Measurements from ENCODE around the gene HOGA1. TPM values are rescaled to one million over a fixed set of nuclear protein-coding genes. Genes with fewer than 3 reads are reported as not detected.

HOGA1 gene
- polyA plus RNA-seq, 1 of the 3 experiments (the other 2 are of a cell fraction), result 2.9 TPM

- no peaks in the 10 kb centered on the region for H3K27me3 ChIP-seq (ENCODE audit: insufficient read depth)
- no peak overlapping the region for H3K4me3 ChIP-seq (ENCODE audit: low read depth in 2 of 2, low read length in 1 of 2)
- no peaks in the 10 kb centered on the region for H3K9me3 ChIP-seq
- H3K4me2 ChIP-seq, result no peak overlapping the region
- ChIA-PET POLR2A (no interaction called here), CTCF (interaction anchor here (1.3 to 1.6 kb wide), 2 partner anchors 35 to 53 kb away, joined by 3 to 5 read pairs; no protein-coding TSS in a partner anchor)
- H4K20me1 ChIP-seq (ENCODE audit: insufficient read depth), result no peaks in the 10 kb centered on the region
- DNase-seq, result no peak
- H3K36me3 ChIP-seq (replicated peaks in 1 of 2; ENCODE audit: control insufficient read depth in 1 of 2, insufficient read depth in 2 of 2, low read length in 1 of 2), result no peaks in the 10 kb centered on the region
- H3K79me2 ChIP-seq (ENCODE audit: insufficient read depth), result no peaks in the 10 kb centered on the region
- H3K27ac ChIP-seq (ENCODE audit: low read depth in 2 of 2, low read length in 1 of 2), result no peak overlapping the region
- H2AFZ ChIP-seq (ENCODE audit: low read depth), result no peak overlapping the region
- H3F3A ChIP-seq (replicated peaks; ENCODE audit: insufficient read depth), result no peaks in the 10 kb centered on the region
- WGBS (ENCODE audit: low lambda C conversion rate), result 92% methylated on average over 5 of the region's 5 CpGs
- TF ChIP-seq FOXJ3 (CRISPR knock-in tag; IDR thresholded peaks at IDR 0.05), result no peak
- H3K4me1 ChIP-seq (ENCODE audit: control insufficient read depth in 1 of 2, insufficient read depth in 2 of 2, low read depth in 1 of 2, low read length in 1 of 2), result no peaks in the 10 kb centered on the region
- no peaks in the 10 kb centered on the region for H3K9me2 ChIP-seq
- H3K9ac ChIP-seq, result no peak overlapping the region
These were observed 23.0 kb downstream of the HOGA1 start for GRCh38 chr10:97607095-97607636.

- WGBS (ENCODE audit: low lambda C conversion rate), result 90% methylated on average over 13 of the region's 13 CpGs
- POLR2A ChIA-PET, result no interaction called here
- no peaks in the 10 kb centered on the region for H3K9me3 ChIP-seq
- no peak overlapping the region for H2AFZ ChIP-seq (ENCODE audit: low read depth)
- H3K79me2 ChIP-seq (ENCODE audit: insufficient read depth), result no peaks in the 10 kb centered on the region
- CTCF ChIA-PET, result interaction anchor here (1.0 to 3.6 kb wide), 5 partner anchors 9 to 133 kb away, joined by 3 to 23 read pairs (median 5); partner anchors contain the start of gene ANKRD2
- H3K9ac ChIP-seq, result no peak overlapping the region
- no peaks in the 10 kb centered on the region for H3F3A ChIP-seq (replicated peaks; ENCODE audit: insufficient read depth)
- H4K20me1 ChIP-seq (ENCODE audit: insufficient read depth), result no peaks in the 10 kb centered on the region
- H3K27ac ChIP-seq (ENCODE audit: low read depth in 2 of 2, low read length in 1 of 2), result no peak overlapping the region
- TF ChIP-seq TCF12 (IDR thresholded peaks at IDR 0.05), result no peak
- no peak for TF ChIP-seq TAF1 (IDR thresholded peaks at IDR 0.05; ENCODE audit: borderline replicate concordance, low read depth, low read length)
- TF ChIP-seq SIN3A (IDR thresholded peaks at IDR 0.05; ENCODE audit: borderline replicate concordance, low read depth, low read length), result no peak
- no peak for TF ChIP-seq NFIC (IDR thresholded peaks at IDR 0.05; ENCODE audit: borderline replicate concordance)
- no peak for TF ChIP-seq YY1 (IDR thresholded peaks at IDR 0.05; ENCODE audit: low read depth)
- TF ChIP-seq MEF2A (IDR thresholded peaks at IDR 0.05; ENCODE audit: borderline replicate concordance, low read depth), result no peak
- TF ChIP-seq CHD2 (IDR thresholded peaks at IDR 0.05; ENCODE audit: low read length, partially characterized antibody), result no peak
- TF ChIP-seq RCOR1 (IDR thresholded peaks at IDR 0.05; ENCODE audit: low read length), result no peak
- no peak for TF ChIP-seq CTCF (IDR thresholded peaks at IDR 0.05)
- TF ChIP-seq GATA2 (CRISPR knock-in tag; IDR thresholded peaks at IDR 0.05), result no peak
- no peak for TF ChIP-seq RAD21 (IDR thresholded peaks at IDR 0.05; ENCODE audit: low read length)
- TF ChIP-seq RXRA (IDR thresholded peaks at IDR 0.05; ENCODE audit: borderline replicate concordance, low read depth), result no peak
- TF ChIP-seq FOXJ3 (CRISPR knock-in tag; IDR thresholded peaks at IDR 0.05), result no peak
- TF ChIP-seq SMC3 (IDR thresholded peaks at IDR 0.05; ENCODE audit: low read depth, low read length), result no peak
- no peak for TF ChIP-seq USF1 (IDR thresholded peaks at IDR 0.05; ENCODE audit: borderline replicate concordance, low read depth)
- TF ChIP-seq TEAD4 (IDR thresholded peaks at IDR 0.05; ENCODE audit: borderline replicate concordance, insufficient read depth), result no peak
- no peak for TF ChIP-seq ZBTB33 (IDR thresholded peaks at IDR 0.05; ENCODE audit: borderline replicate concordance, low read depth)
- no peak for TF ChIP-seq MAX (IDR thresholded peaks at IDR 0.05; ENCODE audit: low read depth)
- no peak for TF ChIP-seq MXI1 (IDR thresholded peaks at IDR 0.05; ENCODE audit: low read depth, low read length)
- H3K4me1 ChIP-seq (ENCODE audit: control insufficient read depth in 1 of 2, insufficient read depth in 2 of 2, low read depth in 1 of 2, low read length in 1 of 2), result no peaks in the 10 kb centered on the region
- H3K4me2 ChIP-seq, result no peak overlapping the region
- no peaks in the 10 kb centered on the region for H3K36me3 ChIP-seq (replicated peaks in 1 of 2; ENCODE audit: control insufficient read depth in 1 of 2, insufficient read depth in 2 of 2, low read length in 1 of 2)
- no peak overlapping the region for H3K4me3 ChIP-seq (ENCODE audit: low read depth in 2 of 2, low read length in 1 of 2)
- no peaks in the 10 kb centered on the region for H3K27me3 ChIP-seq (ENCODE audit: insufficient read depth)
- DNase-seq, result no peak
- H3K9me2 ChIP-seq, result no peaks in the 10 kb centered on the region
These were observed 24.9 kb downstream of the HOGA1 start for GRCh38 chr10:97608991-97609561.
